ENCODE data around the gene IQCH. TPM values are rescaled to one million over a fixed set of nuclear protein-coding genes. Genes with fewer than 3 reads are reported as not detected.

IQCH gene
- total and polyA plus RNA-seq, 9 of the 15 experiments (the other 6 are each of a cell fraction or from before 2014, with no cell fraction given): 1.8 to 3.9 (median 2.7) TPM

DNA sequence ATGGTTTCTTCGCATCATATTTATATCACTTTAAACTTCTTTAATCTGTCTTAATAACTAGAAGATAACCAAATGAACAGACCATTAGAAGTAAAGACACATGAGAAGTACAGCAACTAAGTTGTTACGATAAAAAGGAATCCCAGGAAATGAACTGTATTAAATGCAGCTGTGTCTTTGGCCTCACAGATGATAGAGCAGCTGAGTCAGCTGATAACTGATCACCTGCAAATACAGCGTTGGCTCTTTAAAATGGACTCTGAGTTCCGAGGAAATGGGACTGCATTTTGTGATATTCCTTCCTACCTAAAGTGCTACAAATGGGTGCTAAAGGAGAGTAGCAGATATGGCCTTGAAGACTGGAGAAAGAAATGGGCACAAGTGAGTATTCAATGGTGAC lies 145.3 kb downstream of the IQCH start (continued):
- TF ChIP-seq MGA (IDR thresholded peaks at IDR 0.05) (no peak), HNRNPLL (IDR thresholded peaks at IDR 0.05; ENCODE audit: low read depth, low read length, poor library complexity, severe bottlenecking) (no peak), ZBTB49 (CRISPR knock-in tag; IDR thresholded peaks at IDR 0.05; ENCODE audit: borderline replicate concordance) (no peak), ZNF133 (CRISPR knock-in tag; IDR thresholded peaks at IDR 0.05) (no peak), NCOA1 (IDR thresholded peaks at IDR 0.05; ENCODE audit: low read depth) (no peak), NCOA4 (IDR thresholded peaks at IDR 0.05; ENCODE audit: partially characterized antibody) (no peak), MEF2D (tag; conservative IDR thresholded peaks at IDR 0.05; ENCODE audit: low read depth) (no peak), THAP7 (CRISPR knock-in tag; IDR thresholded peaks at IDR 0.05) (no peak), ZBTB8A (IDR thresholded peaks at IDR 0.05; ENCODE audit: partially characterized antibody) (no peak), FOXJ3 (CRISPR knock-in tag; IDR thresholded peaks at IDR 0.05) (no peak), TFAM (CRISPR knock-in tag; conservative IDR thresholded peaks at IDR 0.05) (no peak)
- TF ChIP-seq, protein P1, sequence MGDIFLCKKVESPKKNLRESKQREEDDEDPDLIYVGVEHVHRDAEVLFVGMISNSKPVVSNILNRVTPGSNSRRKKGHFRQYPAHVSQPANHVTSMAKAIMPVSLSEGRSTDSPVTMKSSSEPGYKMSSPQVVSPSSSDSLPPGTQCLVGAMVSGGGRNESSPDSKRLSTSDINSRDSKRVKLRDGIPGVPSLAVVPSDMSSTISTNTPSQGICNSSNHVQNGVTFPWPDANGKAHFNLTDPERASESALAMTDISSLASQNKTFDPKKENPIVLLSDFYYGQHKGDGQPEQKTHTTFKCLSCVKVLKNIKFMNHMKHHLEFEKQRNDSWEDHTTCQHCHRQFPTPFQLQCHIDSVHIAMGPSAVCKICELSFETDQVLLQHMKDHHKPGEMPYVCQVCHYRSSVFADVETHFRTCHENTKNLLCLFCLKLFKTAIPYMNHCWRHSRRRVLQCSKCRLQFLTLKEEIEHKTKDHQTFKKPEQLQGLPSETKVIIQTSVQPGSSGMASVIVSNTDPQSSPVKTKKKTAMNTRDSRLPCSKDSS (IDR thresholded peaks at IDR 0.05; ENCODE audit: low read depth, partially characterized antibody): no peak

Data from K562 (cell line).